OCI-LY1 (cell line): ENCODE measurements around the gene ARHGEF5.
"Not testable (repeated sequence)": the region's sequence is repeated elsewhere in the genome, so short reads cannot be mapped to it uniquely, and the experiment has no call there.

Experiments
- H2AFZ ChIP-seq: fragments of 200-600 bp; sonication (generic), shearing (Covaris generic); 2 replicates; pipeline ENCODE4 v1.6.0; 2014; ENCODE audit warnings: antibody characterized with exemption, mild to moderate bottlenecking, low read length
- H3F3A ChIP-seq: fragments of 200-600 bp; sonication (generic), shearing (Covaris generic); 2 replicates; pipeline ENCODE4 v1.6.0; 2014; ENCODE audit warnings: mild to moderate bottlenecking, antibody characterized with exemption, low read length, moderate library complexity; ENCODE audit not compliant: insufficient read depth
- H3K27ac ChIP-seq: fragments of 200-600 bp; sonication (generic); 2 replicates; pipeline ENCODE4 v1.5.1; 2014; ENCODE audit warnings: low read length, mixed run types, mild to moderate bottlenecking, low read depth; ENCODE audit not compliant: poor library complexity, severe bottlenecking
- H3K27me3 ChIP-seq: fragments of 200-600 bp; sonication (generic); 2 replicates; pipeline ENCODE4 v1.6.0; 2014; ENCODE audit warnings: antibody characterized with exemption, mild to moderate bottlenecking, low read length, moderate library complexity; ENCODE audit not compliant: insufficient read depth
- H3K36me3 ChIP-seq: fragments of 200-600 bp; sonication (generic); 2 replicates; pipeline ENCODE4 v1.6.1; 2014; ENCODE audit warnings: mild to moderate bottlenecking, antibody characterized with exemption, low read length, moderate library complexity, mixed read lengths; ENCODE audit not compliant: insufficient read depth
- H3K4me1 ChIP-seq: fragments of 200-600 bp; sonication (generic); 2 replicates; pipeline ENCODE4 v1.5.1; 2014; ENCODE audit warnings: mild to moderate bottlenecking, low read length, moderate library complexity; ENCODE audit not compliant: insufficient read depth, severe bottlenecking
- H3K4me2 ChIP-seq: fragments of 200-600 bp; sonication (generic), shearing (Covaris generic); 2 replicates; pipeline ENCODE4 v1.6.1; 2014; ENCODE audit warnings: low read length
- H3K4me3 ChIP-seq: fragments of 200-600 bp; sonication (generic); 2 replicates; pipeline ENCODE4 v1.5.1; 2014; ENCODE audit warnings: low read length, low read depth, mild to moderate bottlenecking, mixed read lengths; ENCODE audit not compliant: poor library complexity, severe bottlenecking
- H3K79me2 ChIP-seq: fragments of 200-600 bp; shearing (Covaris generic); 2 replicates; pipeline ENCODE4 v1.6.1; 2016; ENCODE audit warnings: mixed run types, low read length, mixed read lengths; ENCODE audit not compliant: insufficient read depth
- H3K9ac ChIP-seq: fragments of 200-600 bp; sonication (generic), shearing (Covaris generic); 2 replicates; pipeline ENCODE4 v1.6.1; 2014; ENCODE audit warnings: mild to moderate bottlenecking, low read length, mixed read lengths
- H3K9me2 ChIP-seq: fragments of 200-600 bp; sonication (generic), shearing (Covaris generic); 2 replicates; pipeline ENCODE4 v1.6.1; 2014; ENCODE audit warnings: low read depth, mild to moderate bottlenecking, low read length, mixed read lengths
- H3K9me3 ChIP-seq: fragments of 200-600 bp; shearing (Covaris generic); 2 replicates; pipeline ENCODE4 v1.6.1; 2014; ENCODE audit warnings: low read length, mixed read lengths
- H4K20me1 ChIP-seq: fragments of 200-600 bp; sonication (generic), shearing (Covaris generic); 2 replicates; pipeline ENCODE4 v1.6.0; 2016; ENCODE audit warnings: mild to moderate bottlenecking, low read length; ENCODE audit not compliant: insufficient read depth
- EZH2 ChIP-seq: fragments of 200-600 bp; sonication (generic), shearing (Covaris generic); IDR thresholded peaks from 2 replicates; pipeline ENCODE4 v1.8.0; 2017; ENCODE audit warnings: borderline replicate concordance, mixed run types, mild to moderate bottlenecking, antibody characterized with exemption, low read length, moderate library complexity, mixed read lengths
- TF ChIP-seq, protein P1 (sequence below): fragments of 200-600 bp; sonication (generic), shearing (Covaris generic); IDR thresholded peaks from 2 replicates; pipeline ENCODE4 v1.5.1; 2017; ENCODE audit warnings: mild to moderate bottlenecking, antibody characterized with exemption, low read length, moderate library complexity, mixed read lengths

ARHGEF5 gene

GRCh38 chr7:144356860-144357259 lies 1.7 kb downstream of the ARHGEF5 start:
- H3K9ac ChIP-seq, H3K4me3 ChIP-seq, H3F3A ChIP-seq, H3K79me2 ChIP-seq, H3K9me3 ChIP-seq, H3K27me3 ChIP-seq, H3K4me2 ChIP-seq, H3K9me2 ChIP-seq, H3K4me1 ChIP-seq, H2AFZ ChIP-seq, H3K36me3 ChIP-seq, H4K20me1 ChIP-seq, H3K27ac ChIP-seq: not testable (repeated sequence)

DNA sequence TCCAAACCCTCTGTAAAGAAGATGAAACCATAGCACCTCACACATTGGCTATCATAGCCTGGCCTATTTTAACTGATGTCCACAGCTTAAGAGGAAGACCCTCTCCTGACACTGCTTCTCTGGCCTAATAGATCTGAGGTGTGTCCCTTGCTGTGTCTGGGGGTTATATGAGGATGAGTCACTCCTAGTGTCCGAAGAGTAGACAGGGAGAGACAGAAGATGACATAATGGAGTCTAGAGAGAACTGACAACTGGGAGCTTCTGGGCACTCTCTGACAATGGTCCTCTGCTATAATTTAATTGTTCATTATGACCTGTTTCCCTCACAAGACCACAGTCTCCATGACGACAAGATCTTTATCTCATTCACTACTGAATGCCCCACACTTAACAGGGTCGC lies 6.9 kb downstream of the ARHGEF5 start:
- not testable (repeated sequence) for H3F3A ChIP-seq, H3K4me2 ChIP-seq, H3K27me3 ChIP-seq, H3K9me2 ChIP-seq, H3K79me2 ChIP-seq, H3K27ac ChIP-seq, H4K20me1 ChIP-seq, H3K4me3 ChIP-seq, H3K4me1 ChIP-seq, H2AFZ ChIP-seq, H3K9me3 ChIP-seq, H3K9ac ChIP-seq, H3K36me3 ChIP-seq

GRCh38 chr7:144365523-144365922 lies 10.3 kb downstream of the ARHGEF5 start:
- not testable (repeated sequence) for H3K79me2 ChIP-seq, H3K4me3 ChIP-seq, H3K9ac ChIP-seq, H3K36me3 ChIP-seq, H3K27me3 ChIP-seq, H4K20me1 ChIP-seq, H3K9me2 ChIP-seq, H3F3A ChIP-seq, H3K4me1 ChIP-seq, H3K9me3 ChIP-seq, H3K27ac ChIP-seq, H2AFZ ChIP-seq, H3K4me2 ChIP-seq

- H2AFZ ChIP-seq, H3K4me2 ChIP-seq, H3K36me3 ChIP-seq, H3K4me3 ChIP-seq, H3K9me2 ChIP-seq, H3K27me3 ChIP-seq, H3K9ac ChIP-seq, H3K27ac ChIP-seq, H4K20me1 ChIP-seq, H3K9me3 ChIP-seq, H3F3A ChIP-seq, H3K79me2 ChIP-seq, H3K4me1 ChIP-seq: not testable (repeated sequence)
Observed at GRCh38 chr7:144367250-144367649, 12.0 kb downstream of the ARHGEF5 start.

GRCh38 chr7:144369221-144369620 lies 14.0 kb downstream of the ARHGEF5 start:
- H2AFZ ChIP-seq, H3K9me3 ChIP-seq, H4K20me1 ChIP-seq, H3K36me3 ChIP-seq, H3K4me2 ChIP-seq, H3K4me3 ChIP-seq, H3K9ac ChIP-seq, H3K27me3 ChIP-seq, H3K4me1 ChIP-seq, H3K79me2 ChIP-seq, H3K9me2 ChIP-seq, H3K27ac ChIP-seq, H3F3A ChIP-seq: not testable (repeated sequence)

DNA sequence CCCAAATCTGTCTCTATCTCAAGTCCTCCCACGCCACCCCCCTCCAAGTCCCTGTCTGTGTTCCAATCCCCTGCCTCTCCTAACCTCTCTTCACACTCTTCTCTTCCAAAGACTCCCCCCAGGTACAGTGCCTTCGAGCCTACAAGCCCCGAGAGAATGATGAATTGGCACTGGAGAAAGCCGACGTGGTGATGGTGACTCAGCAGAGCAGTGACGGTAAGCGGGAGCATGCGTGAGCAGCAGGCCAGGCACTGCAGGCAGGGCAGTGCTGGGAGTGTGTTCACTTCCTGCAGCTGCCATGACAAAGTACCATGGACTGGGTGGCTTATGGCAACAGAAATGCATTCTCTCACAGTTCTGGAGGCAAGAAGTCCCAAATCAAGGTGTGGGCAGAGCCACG lies 23.4 kb downstream of the ARHGEF5 start:
- Histone ChIP-seq H3K4me1 (no peaks in the 10 kb centered on the region), H3K9me2 (no peaks in the 10 kb centered on the region), H2AFZ (no peak overlapping the region), H3K79me2 (no peaks in the 10 kb centered on the region), H3K4me3 (no peak overlapping the region), H3K27me3 (no peaks in the 10 kb centered on the region), H3K27ac (no peak overlapping the region), H4K20me1 (no peaks in the 10 kb centered on the region), H3K9me3 (no peaks in the 10 kb centered on the region), H3K36me3 (no peaks in the 10 kb centered on the region), H3F3A (no peaks in the 10 kb centered on the region), H3K4me2 (no peak overlapping the region), H3K9ac (no peak overlapping the region)
- TF ChIP-seq, protein P1, sequence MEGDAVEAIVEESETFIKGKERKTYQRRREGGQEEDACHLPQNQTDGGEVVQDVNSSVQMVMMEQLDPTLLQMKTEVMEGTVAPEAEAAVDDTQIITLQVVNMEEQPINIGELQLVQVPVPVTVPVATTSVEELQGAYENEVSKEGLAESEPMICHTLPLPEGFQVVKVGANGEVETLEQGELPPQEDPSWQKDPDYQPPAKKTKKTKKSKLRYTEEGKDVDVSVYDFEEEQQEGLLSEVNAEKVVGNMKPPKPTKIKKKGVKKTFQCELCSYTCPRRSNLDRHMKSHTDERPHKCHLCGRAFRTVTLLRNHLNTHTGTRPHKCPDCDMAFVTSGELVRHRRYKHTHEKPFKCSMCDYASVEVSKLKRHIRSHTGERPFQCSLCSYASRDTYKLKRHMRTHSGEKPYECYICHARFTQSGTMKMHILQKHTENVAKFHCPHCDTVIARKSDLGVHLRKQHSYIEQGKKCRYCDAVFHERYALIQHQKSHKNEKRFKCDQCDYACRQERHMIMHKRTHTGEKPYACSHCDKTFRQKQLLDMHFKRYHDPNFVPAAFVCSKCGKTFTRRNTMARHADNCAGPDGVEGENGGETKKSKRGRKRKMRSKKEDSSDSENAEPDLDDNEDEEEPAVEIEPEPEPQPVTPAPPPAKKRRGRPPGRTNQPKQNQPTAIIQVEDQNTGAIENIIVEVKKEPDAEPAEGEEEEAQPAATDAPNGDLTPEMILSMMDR = no peak
- TF ChIP-seq EZH2 = no peak
